HCT116 (cell line): ENCODE data around the gene MTG1. TPM values are rescaled to one million over a fixed set of nuclear protein-coding genes. Genes with fewer than 3 reads are reported as not detected.
"Not testable (repeated sequence)": the region's sequence is repeated elsewhere in the genome, so short reads cannot be mapped to it uniquely, and the experiment has no call there.

Source experiments
- ATAC-seq: fragments of 200-7000 bp; cut with Tn5 transposase; 2 replicates; pipeline ENCODE4 v1.9.1; 2020; ENCODE audit warnings: mild to moderate bottlenecking, moderate library complexity
- BruUV-seq: library from RNA; stranded (reverse); fragments of 400-500 nt; replicated peaks from 2 replicates; lab custom pipeline; 2021; lab: Mats Ljungman, UMichigan
- CTCF ChIA-PET: fragments of 300-600 bp; sonication (Branson Sonifier 250); formaldehyde crosslinking; loops from one replicate; lab custom pipeline; 2021; ENCODE audit warnings: antibody characterized with exemption; lab: Charles Lee
- POLR2A ChIA-PET: fragments of 300-600, 350-600 bp; sonication (Branson Sonifier 250); formaldehyde crosslinking; loops from one replicate; lab custom pipeline; 2021; ENCODE audit warnings: antibody characterized with exemption; lab: Charles Lee
- RAD21 ChIA-PET, 2 experiments: fragments of 300-600 bp; sonication (Branson Sonifier 250); formaldehyde crosslinking; loops; one replicate each; lab custom pipeline; 2023; ENCODE audit warnings: low total read pairs in 2 of 2; ENCODE audit not compliant: uncharacterized antibody in 2 of 2, unreplicated experiment in 2 of 2, low non-redundant PET in 1 of 2; lab: Charles Lee
- DNase-seq: peaks from one replicate; pipeline ENCODE4 v3.0.0-alpha.2; 2010; ENCODE audit warnings: low read depth, low spot score
- H2AFZ ChIP-seq: fragments of 200-600 bp; shearing (Covaris generic), sonication (generic); 2 replicates; pipeline ENCODE4 v1.6.1; 2017; ENCODE audit warnings: low read depth, mixed run types, mixed read lengths, antibody characterized with exemption, low read length; ENCODE audit not compliant: poor library complexity, severe bottlenecking
- H3K27ac ChIP-seq: 2 replicates; pipeline ENCODE4 v1.5.1; 2012; ENCODE audit warnings: low read depth, low read length
- H3K27me3 ChIP-seq: fragments of 200-600 bp; sonication (generic); 2 replicates; pipeline ENCODE4 v1.6.1; 2016; ENCODE audit warnings: mixed run types, low read length, mixed read lengths; ENCODE audit not compliant: insufficient read depth
- H3K36me3 ChIP-seq, 2 experiments: fragments of 200-500 bp in 1 of 2; fragments of 200-600 bp in 1 of 2; sonication (Bioruptor generic) in 1 of 2; sonication (generic) in 1 of 2; 2 replicates each; pipeline versions ENCODE4 v1.5.1 to v1.6.1; 2014 to 2016; ENCODE audit warnings: low read length in 2 of 2, inconsistent platforms in 1 of 2, mixed read lengths in 1 of 2, mixed run types in 1 of 2; ENCODE audit not compliant: insufficient read depth in 2 of 2, control insufficient read depth in 1 of 2
- H3K4me1 ChIP-seq, 2 experiments: fragments of 200-600 bp in 1 of 2; sonication (generic) in 1 of 2; 2 replicates each; pipeline versions ENCODE4 v1.5.1 to v1.6.1; 2012 to 2017; ENCODE audit warnings: low read length in 2 of 2, inconsistent platforms in 1 of 2, mild to moderate bottlenecking in 1 of 2, mixed read lengths in 1 of 2, mixed run types in 1 of 2, moderate library complexity in 1 of 2; ENCODE audit not compliant: insufficient read depth in 2 of 2, control insufficient read depth in 1 of 2
- H3K4me2 ChIP-seq: fragments of 200-600 bp; sonication (generic); 2 replicates; pipeline ENCODE4 v1.6.1; 2017; ENCODE audit warnings: mixed run types, low read length, mixed read lengths
- H3K4me3 ChIP-seq, 2 experiments: fragments of 200-600 bp in 1 of 2; sonication (generic) in 1 of 2; replicated peaks in 1 of 2; 2 replicates each; pipeline ENCODE4 v1.5.1; 2011 to 2016; ENCODE audit warnings: low read length in 2 of 2, control low read depth in 1 of 2, low read depth in 1 of 2, mild to moderate bottlenecking in 1 of 2, mixed read lengths in 1 of 2, mixed run types in 1 of 2
- H3K79me2 ChIP-seq: fragments of 200-600 bp; sonication (generic); 2 replicates; pipeline ENCODE4 v1.6.1; 2017; ENCODE audit warnings: mild to moderate bottlenecking, mixed run types, low read length, moderate library complexity, mixed read lengths; ENCODE audit not compliant: insufficient read depth
- H3K9ac ChIP-seq: fragments of 200-600 bp; sonication (generic); 2 replicates; pipeline ENCODE4 v1.6.1; 2016; ENCODE audit warnings: low read length, mixed read lengths
- H3K9me2 ChIP-seq: fragments of 200-600 bp; sonication (generic), shearing (Covaris generic); 2 replicates; pipeline ENCODE4 v1.6.1; 2017; ENCODE audit warnings: mixed run types, mild to moderate bottlenecking, moderate library complexity; ENCODE audit not compliant: insufficient read depth
- H3K9me3 ChIP-seq, 2 experiments: fragments of 200-500 bp in 1 of 2; fragments of 200-600 bp in 1 of 2; sonication (Bioruptor generic) in 1 of 2; sonication (generic) in 1 of 2; 2 replicates each; pipeline ENCODE4 v1.6.1; 2014 to 2017; ENCODE audit warnings: low read length in 2 of 2, mixed read lengths in 2 of 2, inconsistent platforms in 1 of 2, low read depth in 1 of 2, mild to moderate bottlenecking in 1 of 2, mixed run types in 1 of 2, moderate library complexity in 1 of 2; ENCODE audit not compliant: control insufficient read depth in 1 of 2, insufficient read depth in 1 of 2
- H4K20me1 ChIP-seq: fragments of 200-600 bp; sonication (generic), shearing (Covaris generic); 2 replicates; pipeline ENCODE4 v1.6.1; 2017; ENCODE audit warnings: mixed run types, mild to moderate bottlenecking, moderate library complexity; ENCODE audit not compliant: insufficient read depth
- CEBPB ChIP-seq: IDR thresholded peaks from 2 replicates; pipeline ENCODE4 v1.6.1; 2012; ENCODE audit warnings: low read depth
- EZH2 ChIP-seq: fragments of 200-600 bp; sonication (generic); IDR thresholded peaks from 2 replicates; pipeline ENCODE4 v1.6.1; 2017; ENCODE audit warnings: antibody characterized with exemption, mixed run types
- TCF7L2 ChIP-seq: IDR thresholded peaks from 2 replicates; pipeline ENCODE4 v1.7.0; 2011; ENCODE audit warnings: borderline replicate concordance, inconsistent platforms; ENCODE audit not compliant: insufficient read depth, insufficient read length; ENCODE audit errors: extremely low read depth
- ZNF274 ChIP-seq: fragments of 200-500 bp; sonication (Bioruptor generic); IDR thresholded peaks from 2 replicates; pipeline ENCODE4 v1.6.1; 2014; ENCODE audit warnings: mild to moderate bottlenecking, low read depth, low read length, inconsistent platforms
- intact Hi-C: fragments of 100-400 bp; cut with micrococcal nuclease; formaldehyde crosslinking; loops from 2 replicates; pipeline ENCODE4 v1.10.0; 2022
- total RNA-seq: library from RNA; stranded (reverse); gene quantifications from one replicate; pipeline ENCODE4 v1.2.1, GENCODE V29; 2021; ENCODE audit not compliant: unreplicated experiment

MTG1 gene
- total RNA-seq, 1 experiment from 2014 or later = 23.1 TPM

DNA sequence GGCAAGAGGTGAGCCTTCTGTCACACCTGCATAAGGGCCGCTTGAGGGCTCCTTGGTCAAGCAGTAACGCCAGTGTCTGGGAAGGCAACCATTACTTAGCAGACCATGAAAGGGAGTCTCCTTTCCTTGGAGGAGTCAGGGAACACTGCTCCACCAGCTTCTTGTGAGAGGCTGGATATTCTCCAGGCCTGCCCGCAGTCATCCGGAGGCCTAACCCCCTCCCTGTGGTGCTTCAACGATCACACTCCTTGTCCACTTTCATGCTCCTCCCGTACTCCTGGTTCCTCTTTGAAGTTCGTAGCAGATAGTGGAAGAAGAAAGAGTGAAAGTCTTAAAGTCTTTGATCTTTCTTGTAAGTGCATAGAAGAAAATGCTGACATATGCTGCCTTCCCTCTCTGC lies 26.5 kb upstream of the MTG1 start:
- not testable (repeated sequence) for H3K9me3 ChIP-seq, BruUV-seq

DNA sequence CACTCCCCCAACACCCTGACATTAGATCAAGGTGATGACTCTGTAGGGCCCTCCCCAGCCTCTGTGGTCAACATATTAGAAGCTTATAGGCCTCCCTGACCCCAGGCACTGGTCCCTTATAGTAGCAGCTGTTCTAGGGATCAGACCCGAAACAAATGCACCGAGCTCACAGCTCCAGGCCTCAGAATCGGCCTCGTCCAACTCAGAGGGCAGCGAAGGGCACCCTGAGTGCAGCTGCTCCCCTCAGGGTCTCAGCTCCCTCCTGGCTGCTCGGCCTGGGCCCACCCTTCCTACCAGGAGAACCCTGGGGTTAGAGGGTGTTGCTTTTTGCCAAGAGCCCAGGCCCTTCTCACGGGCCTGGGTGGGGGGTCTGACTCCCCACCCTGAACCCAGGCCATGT lies 25.8 kb upstream of the MTG1 start:
- Histone ChIP-seq H3K79me2 (0 out of 2 replicates have a peak, but pooled peaks cover 4% of the 10 kb centered on the region), H3K9ac (no peak overlapping the region), H3K36me3 (no peaks in the 10 kb centered on the region; a peak in 2 of 4 replicates), H3K4me2 (no peak overlapping the region), H3K27me3 (no peaks in the 10 kb centered on the region), H3K9me2 (no peaks in the 10 kb centered on the region), H3K4me3 (no peak overlapping the region), H2AFZ (no peak overlapping the region), H3K27ac (no peak overlapping the region), H3K9me3 (no peaks in the 10 kb centered on the region), H3K4me1 (no peaks in the 10 kb centered on the region; a peak in 1 of 4 replicates), H4K20me1 (no peaks in the 10 kb centered on the region)
- ChIA-PET POLR2A (no interaction called here), RAD21 (no interaction called here), CTCF (no interaction called here)
- DNase-seq (no peak), ATAC-seq (no peak)
- intact Hi-C loops = no loop called here
- no peak for TF ChIP-seq EZH2
- TF ChIP-seq CEBPB = no peak
- no peak for TF ChIP-seq TCF7L2
- TF ChIP-seq ZNF274 = no peak
- BruUV-seq = no TSS peak

More for the DNA sequence above, 26.5 kb upstream of the MTG1 start:
- ATAC-seq, H4K20me1 ChIP-seq, H2AFZ ChIP-seq, CTCF ChIA-PET, H3K4me3 ChIP-seq, H3K27me3 ChIP-seq, intact Hi-C loops, H3K27ac ChIP-seq, H3K4me2 ChIP-seq, RAD21 ChIA-PET, H3K9me2 ChIP-seq, H3K79me2 ChIP-seq, H3K4me1 ChIP-seq, DNase-seq, H3K9ac ChIP-seq, H3K36me3 ChIP-seq, POLR2A ChIA-PET: not testable (repeated sequence)
